HG03457 (cell line): ENCODE data around the gene SULT1A2.
"Not testable (repeated sequence)": the region's sequence is repeated elsewhere in the genome, so short reads cannot be mapped to it uniquely, and the experiment has no call there.

Source experiments
- ATAC-seq: cut with Tn5 transposase; IDR thresholded peaks from one replicate; pipeline ENCODE4 v1.9.1; 2021; ENCODE audit warnings: moderate number of reproducible peaks; ENCODE audit not compliant: unreplicated experiment

The SULT1A2 gene

DNA sequence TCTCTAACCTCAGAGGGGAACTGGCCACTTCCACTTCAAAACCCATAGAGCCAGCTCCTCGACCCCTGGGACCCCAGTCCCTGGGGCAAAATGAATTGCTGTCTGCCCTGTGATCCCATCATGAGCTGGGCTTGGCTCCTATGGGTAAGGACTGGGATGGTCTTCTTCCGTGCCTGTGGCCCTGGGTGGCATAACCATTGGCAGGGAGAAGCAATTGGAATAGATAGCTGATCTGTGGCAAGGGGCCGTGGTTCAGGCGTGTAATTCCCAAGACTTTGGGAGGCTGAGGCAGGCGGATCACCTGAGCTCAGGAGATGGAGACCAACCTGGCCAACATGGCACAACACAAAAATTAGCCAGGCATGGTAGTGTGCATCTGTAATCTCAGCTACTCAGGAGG is 4.3 kb downstream of the SULT1A2 start:
- no peak for ATAC-seq

DNA sequence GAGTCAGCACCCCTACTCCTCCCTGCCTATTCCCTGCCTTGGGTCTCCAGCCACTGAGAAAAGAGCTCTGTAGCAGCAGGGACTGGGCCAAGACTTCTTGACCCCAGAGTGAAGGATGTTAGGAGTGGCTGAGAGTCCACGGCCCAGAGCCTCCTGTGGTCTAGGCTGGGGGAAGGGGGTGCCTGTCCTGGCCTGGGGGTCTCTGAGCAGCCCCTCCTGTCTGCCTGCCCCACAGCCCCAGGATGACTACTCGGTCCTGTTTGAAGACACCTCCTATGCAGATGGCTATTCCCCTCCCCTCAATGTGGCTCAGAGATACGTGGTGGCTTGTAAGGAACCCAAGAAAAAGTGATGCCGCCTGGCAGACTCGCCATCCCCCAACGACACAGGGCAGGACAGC is 5.5 kb downstream of the SULT1A2 start:
- ATAC-seq = no peak

DNA sequence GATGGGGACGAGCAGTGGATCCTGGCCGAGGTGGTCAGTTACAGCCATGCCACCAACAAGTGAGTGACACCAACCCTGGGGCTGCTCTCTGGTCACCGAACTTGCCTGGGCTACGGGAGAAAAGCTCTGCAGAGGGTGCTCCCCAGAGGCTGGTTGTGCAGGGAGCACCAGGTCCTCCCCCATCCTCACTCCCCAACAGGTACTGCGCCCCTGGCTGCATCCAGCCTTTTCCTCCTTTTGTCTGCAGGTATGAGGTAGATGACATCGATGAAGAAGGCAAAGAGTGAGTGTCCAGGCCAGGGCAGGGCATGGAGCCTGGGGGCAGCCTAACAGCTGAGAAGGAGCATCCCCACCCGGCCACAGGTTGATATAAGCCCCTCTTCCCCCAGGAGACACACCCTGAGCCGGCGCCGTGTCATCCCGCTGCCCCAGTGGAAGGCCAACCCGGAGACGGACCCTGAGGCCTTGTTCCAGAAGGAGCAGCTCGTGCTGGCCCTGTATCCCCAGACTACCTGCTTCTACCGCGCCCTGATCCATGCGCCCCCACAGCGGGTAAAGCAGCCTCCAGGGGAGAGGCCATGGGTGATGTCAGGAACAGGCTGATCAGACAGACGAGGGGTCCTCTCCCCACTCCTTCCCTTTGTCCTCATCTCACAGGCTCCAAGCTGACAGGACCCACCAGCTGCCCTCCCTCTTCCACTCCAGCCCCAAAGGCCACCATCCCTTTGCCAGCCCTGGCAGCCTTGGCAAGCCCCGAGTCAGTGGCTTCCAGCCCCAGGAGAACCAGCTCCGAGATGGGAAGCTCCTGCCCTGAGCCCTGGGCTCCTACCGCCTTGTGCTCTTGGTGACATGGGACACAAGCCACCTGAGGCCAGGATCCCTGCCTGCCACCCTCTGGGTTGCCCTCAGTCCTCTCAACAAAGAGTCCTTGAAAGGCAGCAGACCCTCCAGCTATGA is 6.2 kb downstream of the SULT1A2 start:
- ATAC-seq = no peak

DNA sequence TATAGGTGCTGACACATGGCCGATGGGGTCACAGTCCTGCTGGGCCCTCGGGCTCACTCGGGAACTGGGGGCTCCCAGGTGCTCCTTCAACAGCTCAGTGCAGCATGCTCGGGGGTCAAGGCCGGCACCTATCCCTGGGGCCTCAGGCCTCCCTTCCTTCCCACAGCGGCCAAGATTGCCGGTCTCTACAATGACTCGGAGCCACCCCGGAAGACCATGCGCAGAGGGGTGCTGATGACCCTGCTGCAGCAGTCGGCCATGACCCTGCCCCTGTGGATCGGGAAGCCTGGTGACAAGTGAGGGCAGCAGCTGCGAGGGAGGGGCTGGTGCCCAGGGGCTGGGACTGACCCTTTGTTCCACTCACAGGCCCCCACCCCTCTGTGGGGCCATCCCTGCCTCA is 6.9 kb downstream of the SULT1A2 start:
- ATAC-seq = no peak

DNA sequence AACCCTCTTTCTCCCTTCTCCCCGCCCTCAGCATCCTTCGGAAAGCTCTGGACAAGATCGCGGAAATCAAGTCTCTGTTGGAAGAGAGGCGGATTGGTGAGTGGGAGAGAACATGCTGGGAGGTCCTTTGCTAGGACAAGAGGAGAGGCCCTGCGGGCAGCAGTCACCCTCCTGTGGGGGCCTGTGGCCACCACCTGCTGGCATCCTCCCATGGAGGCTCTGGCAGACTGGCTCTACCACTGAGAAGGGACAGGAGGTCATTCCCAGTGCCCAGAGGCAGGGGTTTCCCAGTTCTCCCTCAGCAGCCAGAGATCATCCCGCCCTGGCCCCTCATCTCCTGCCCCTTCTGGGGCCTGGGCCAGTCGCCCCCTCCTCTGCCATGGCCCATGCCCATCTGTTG is 7.8 kb downstream of the SULT1A2 start:
- no peak for ATAC-seq

DNA sequence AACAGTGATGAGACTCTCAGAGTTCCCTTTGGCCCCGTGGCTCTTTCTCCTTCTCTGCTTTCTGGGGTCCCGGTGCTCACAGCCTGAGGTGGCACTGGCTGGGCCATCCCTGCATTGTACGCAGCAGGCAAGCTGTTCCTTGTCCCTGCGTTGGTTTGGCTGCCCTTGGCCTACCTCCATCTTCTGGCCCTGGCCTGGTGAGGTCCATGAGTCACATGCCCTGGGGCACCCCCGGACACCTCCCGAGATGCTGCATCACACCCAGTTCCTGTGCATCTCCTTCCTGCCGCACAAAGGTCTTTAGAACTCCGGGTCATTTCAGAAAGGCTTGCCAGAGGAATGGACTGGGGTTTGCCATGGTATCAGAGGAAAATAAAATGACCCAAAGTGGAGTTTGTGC is 9.5 kb downstream of the SULT1A2 start:
- no peak for ATAC-seq

DNA sequence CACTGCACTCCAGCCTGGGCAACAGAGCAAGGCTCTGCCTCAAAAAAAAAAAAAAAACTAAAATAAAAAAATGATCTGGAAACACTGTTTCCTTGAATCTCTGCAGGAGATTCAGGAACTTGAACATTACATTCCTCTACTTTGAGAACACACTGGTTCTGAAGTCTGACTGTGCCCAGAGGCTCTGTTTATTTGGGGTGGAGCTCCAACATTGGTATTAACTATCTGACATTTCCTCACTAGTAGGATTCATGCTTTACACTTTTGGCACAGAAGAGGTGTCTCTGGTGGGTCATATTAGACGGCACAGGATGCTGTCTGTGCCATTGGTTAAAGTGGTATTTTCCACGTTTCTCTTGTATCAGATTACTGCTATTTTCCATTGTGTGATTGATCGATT is 10.4 kb downstream of the SULT1A2 start:
- ATAC-seq = no peak

DNA sequence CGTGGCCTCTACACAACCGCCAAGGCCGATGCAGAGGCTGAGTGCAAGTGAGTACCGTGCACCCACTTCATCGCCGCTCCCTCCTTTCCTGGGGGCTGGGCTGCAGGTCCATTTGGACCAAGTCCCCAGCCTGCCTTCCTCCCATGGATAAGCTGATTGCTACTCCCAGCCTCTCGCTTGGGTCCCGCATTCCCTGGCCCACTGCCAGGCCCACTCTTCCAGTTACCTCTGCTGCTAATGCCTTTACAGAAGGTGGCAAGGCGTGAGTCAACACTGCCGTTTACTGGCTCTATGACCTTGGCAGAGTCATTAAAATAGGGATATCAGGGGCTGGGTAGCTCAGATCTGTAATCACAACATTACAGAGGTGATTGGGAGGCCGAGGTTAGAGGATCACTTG is 11.2 kb downstream of the SULT1A2 start:
- no peak for ATAC-seq

DNA sequence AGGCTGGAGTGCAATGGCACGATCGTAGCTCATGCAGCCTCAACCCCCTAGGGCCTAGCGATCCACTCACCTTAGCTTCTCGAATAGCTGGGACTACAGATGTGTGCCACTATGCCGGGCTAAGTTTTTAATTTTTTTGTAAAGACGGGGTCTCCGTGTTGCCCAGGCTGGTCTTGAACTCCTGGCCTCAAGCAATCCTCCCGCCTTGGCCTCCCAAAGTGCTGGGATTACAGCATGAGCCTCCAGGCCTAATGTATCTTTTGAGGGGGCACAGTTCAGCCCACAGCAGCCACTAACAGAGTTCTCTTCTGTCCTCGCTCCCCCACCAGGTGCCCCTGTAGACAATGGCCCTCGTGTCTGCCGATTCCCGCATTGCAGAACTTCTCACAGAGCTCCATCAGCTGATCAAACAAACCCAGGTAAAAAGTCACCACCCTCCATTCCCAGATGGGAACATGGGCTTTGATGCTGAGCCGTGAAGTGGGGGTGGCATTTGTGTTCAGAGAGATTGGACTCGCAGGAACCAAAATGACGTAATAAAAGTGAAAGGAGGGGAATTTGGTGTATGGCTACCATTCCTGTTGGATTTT is 16.0 kb downstream of the SULT1A2 start:
- ATAC-seq = no peak

DNA sequence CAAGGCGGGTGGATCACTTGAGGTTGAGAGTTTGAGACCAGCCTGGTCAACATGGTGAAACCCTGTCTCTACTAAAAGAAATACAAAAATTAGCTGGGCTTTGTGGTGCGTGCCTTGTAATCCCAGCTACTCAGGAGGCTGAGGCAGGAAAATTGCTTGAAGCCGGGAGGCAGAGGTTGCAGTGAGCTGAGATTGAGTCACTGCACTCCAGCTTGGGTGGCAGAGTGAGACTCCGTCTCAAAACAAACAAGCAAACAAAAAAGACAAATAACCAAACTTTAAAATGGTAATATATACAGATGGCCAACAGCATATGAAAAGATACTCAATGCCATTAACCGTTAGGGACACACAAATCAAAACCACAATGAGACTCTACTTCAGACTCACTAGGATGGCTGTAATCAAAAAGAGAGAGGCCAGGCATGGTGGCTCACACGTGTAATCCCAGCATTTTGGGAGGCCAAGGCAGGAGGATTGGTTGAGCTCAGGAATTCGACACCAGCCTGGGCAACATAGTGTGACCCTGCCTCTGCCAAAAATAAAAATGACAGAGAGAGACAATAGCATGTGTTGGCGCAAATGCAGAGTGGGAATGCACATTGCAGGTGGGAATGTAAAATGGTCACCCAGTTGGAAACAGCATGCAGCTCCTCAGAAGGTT is 21.3 kb downstream of the SULT1A2 start:
- ATAC-seq = no peak

DNA sequence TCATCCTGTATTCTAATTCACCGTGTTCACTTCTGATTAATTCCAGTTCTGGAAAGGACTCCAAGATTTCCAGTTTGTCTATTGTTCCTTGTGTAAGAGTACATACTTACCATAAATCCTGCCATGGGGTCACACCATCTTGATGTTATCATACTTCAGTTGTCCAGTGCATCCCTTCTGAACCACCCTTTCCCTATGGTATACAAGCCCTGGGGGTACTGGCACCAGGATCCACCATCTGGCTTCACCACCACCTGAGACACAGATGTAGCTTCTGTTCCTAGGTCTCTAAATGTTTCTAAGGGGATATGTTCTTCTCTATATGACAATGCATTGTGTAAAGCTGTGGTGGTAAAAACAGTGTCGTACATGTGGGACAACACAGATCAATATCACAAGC is 21.9 kb downstream of the SULT1A2 start:
- ATAC-seq = no peak

DNA sequence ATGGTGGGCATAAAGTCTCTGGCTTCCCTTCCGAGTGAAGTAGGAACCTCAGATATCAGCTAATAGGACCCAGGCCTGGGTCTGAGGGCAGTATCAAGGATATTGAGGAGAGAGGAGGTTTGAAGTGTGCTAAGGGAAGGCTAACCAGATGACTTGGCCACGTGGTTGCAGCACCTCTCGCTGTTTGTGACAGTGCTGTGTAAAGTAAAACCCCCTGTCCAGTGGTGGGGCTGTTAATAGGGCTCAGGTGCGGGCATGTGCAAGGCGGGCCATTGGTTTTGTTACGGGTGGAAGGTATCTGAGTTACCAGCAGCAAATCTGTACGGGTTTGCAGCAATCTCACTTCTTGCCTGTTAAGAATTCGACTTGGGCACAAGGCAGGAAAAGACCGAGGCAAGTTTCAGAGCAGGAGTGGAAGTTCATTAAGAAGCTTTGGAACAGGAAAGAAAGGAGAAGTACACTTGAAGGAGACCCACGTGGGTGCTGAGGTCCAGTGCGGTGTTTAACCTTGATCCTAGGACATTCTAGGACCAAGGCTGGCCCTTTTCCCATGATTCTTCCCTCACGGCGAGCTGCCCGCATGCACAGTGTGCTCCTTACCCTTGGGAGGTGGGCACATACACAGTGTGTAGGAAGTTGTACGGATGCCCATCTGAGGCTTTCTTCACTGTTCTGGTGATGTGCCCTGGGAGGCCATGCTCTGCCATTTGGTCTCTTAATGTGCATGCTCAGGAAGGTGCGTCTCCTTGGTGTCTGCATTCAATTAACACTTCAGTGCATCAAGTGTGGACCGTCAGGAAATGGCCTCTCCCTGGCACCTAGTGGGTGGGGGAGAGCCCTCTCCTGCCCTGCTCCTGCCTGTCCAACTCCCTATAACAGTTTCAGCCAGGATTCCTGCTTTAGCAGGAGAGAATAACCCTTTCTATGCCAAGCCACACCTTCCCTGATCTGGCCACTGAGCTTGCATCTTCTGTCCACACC is 22.8 kb downstream of the SULT1A2 start:
- no peak for ATAC-seq

DNA sequence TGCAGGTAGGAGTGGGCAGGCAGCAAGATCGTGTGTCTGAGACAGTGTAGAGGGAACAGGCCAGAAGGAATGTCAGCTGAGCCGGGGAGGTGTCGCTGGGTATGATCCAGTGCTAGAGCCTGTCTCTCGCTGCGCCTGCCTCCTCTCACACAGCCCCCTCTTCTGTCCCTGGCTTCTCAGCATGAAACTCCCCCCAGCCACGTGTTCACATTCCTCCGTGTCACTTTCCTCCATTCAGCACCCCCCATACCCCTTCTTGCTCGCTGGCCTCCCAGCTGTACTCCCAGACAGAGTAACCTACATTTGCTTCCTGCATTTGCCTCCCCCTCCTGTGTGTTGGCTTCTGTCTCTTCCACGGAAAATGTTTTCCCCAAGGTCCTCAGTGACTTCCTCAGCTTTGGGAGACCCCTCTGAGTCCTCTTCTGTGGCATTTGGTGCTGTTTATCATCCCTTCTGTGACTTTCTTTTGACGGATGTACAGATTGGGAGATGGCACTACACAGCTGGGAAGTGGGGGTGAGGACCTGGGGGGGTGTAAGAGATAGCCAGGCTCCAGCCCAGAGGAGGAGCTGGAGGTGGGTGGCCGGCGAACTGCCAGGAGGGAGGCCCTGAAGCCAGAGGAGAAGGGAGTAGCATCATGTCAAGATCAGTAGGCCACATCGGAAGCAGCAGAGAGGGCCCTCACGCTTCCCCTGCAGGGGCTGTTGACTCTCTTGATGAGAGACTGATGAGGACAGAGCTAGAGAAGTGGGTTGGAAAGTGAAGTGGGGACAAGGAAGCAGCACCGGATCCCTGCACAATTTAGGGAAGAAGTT is 23.9 kb downstream of the SULT1A2 start:
- no peak for ATAC-seq

DNA sequence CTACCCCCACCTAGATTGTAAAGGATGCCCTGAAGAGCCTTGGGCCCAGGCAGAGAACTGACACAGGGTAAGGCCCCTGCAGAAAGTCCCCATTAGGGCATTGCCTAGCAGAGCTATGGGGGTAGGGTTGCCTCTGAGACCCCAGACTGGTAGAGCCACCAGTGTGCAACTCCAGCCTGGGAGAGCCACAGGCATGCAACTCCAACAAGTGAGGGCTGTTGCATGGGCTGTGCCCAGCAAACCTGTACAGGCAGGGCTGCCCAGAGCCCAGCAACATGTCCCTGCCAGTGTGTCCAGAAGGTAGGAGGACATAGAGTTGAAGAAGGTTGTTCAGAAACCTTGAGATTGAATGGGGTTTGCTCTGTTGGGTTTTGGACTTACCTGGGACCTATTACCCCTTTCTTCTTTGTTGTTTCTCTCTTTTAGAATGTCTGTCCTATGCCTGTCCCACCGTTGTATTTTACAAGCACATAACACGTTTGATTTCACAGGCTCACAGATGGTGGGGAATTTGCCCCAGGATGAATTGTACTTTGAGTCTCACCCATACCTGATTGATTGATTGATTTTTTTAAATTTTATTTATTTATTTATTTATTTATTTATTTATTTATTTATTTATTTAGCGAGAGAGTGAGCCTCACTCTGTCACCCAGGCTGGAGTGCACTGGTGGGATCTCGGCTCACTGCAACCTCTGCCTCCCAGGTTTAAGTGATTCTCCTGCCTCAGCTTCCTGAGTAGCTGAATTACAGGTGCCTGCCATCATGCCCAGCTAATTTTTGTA is 26.7 kb downstream of the SULT1A2 start:
- ATAC-seq = no peak

DNA sequence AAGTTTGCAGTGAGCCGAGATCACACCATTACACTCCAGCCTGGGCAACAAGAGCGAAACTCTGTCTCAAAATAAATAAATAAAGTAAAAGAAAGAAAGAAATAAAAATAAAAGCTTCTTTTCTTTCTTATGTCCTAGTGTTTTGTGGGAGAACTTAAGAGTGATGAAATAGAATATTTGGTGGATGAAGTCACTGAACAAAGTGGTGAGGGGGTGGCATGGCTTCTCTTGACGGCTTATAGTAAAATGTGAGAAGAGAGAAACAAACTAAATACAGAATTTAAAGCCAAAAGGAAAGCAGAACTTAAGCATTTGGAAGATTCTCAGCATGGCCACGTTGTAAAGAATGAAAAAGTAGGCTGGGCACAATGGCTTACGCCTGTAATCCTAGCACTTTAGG is 27.8 kb downstream of the SULT1A2 start:
- ATAC-seq = no peak

DNA sequence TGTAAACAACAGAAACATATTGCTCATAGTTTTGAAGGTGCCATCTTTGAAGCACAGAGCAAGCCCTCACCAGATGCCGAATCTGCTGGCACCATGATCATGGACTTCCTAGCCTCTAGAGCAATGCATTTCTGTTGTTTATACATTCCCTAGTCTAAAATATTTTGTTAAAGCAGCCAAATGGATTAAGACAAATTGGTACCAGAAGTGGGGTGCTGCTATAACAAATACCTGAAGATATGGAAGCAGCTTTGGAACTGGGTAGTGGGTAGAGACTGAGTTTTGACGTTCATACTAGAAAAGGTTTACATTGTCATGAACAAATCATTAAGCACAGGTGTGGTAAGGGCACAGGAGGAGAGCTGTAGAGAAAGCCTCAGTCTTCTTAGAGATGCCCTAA is 29.6 kb downstream of the SULT1A2 start:
- ATAC-seq = no peak

DNA sequence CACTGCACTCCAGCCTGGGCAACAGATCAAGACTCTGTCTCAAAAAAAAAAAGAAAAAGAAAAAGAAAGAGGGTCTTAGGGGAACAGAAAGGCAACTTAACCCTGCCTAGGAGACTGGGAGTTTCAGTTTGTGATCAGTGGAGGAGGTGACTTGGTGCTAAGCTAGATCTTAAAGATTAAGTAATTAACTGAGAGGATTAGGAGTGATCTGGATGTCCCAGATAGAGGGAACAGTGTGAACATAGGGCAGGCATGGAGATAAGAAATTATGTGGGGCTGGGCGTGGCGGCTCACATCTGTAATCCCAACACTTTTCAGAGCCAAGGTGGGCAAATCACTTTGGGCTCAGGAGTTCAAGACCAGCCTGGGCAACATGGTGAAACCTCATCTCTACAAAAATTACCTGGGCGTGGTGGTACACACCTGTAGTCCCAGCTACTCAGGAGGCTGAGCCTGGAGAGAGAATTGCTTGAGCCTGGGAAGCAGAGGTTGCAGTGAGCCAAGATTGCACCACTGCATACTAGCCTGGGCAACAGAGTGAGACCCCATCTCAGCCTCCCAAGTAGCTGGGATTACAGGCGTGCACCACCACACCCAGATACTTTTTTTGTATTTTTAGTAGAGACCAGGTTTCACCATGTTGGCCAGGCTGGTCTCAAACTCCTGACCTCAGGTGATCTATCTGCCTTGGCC is 30.5 kb downstream of the SULT1A2 start:
- not testable (repeated sequence) for ATAC-seq

DNA sequence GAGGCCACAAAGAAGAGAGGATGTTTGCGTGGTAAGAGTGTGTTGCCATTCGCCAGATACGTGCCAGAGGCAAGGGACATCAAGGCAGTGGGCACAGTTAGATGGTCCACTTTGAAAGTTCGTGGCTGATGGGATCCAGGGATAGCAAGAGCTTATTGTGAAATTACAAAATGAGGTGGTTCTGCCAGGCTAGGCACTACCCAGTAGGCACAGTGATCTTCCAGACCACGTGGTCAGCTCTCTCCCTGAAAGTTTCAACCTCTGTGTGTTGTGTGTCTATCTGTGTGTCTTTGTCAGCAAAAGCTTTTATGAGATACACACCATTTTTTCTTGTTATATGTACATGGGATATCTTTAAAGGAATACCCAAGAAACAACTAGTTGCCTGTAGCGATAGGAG is 33.6 kb downstream of the SULT1A2 start:
- no peak for ATAC-seq

DNA sequence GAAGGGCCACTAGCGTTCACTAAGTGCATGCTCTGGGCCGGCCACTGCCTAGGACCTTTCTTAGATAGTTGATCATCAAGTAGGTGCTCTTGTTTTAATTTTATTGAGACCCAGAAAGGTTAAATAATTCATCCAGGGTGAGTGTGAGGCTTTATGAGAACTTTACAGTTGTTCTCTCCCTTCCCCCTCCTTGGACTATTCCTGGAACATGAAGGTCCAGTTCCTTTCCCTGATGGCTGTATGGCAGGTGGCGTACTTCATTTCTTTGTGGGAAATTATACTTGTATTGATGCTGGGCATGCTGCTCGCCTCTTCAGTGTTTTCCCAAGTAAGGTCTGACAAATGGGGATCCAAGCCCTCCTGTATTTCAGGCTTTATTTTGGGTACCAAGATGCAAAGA is 34.7 kb downstream of the SULT1A2 start:
- no peak for ATAC-seq
